Measurements from ENCODE around the gene EXPH5. TPM values are rescaled to one million over a fixed set of nuclear protein-coding genes. Genes with fewer than 3 reads are reported as not detected.
A peak's percentile ranks its signal among the peaks of the same experiment; 100 is the strongest.

The EXPH5 gene
- total RNA-seq, 1 donor from 2014 or later = 12.8 TPM

- DNase-seq (ENCODE audit: low spot score) = no peak
- no peak for ATAC-seq
Observed at GRCh38 chr11:108527382-108527781, 66.2 kb downstream of the EXPH5 start.

GRCh38 chr11:108525161-108525560 is 68.4 kb downstream of the EXPH5 start:
- DNase-seq (ENCODE audit: low spot score) = no peak
- peak; percentile 19 for ATAC-seq

- ATAC-seq = no peak
- DNase-seq (ENCODE audit: low spot score) = no peak
Observed at GRCh38 chr11:108524422-108524821, 69.1 kb downstream of the EXPH5 start.

GRCh38 chr11:108522318-108522717 is 71.2 kb downstream of the EXPH5 start:
- no peak for ATAC-seq

GRCh38 chr11:108518581-108518980 is 75.0 kb downstream of the EXPH5 start:
- no peak for DNase-seq (ENCODE audit: low spot score)
- ATAC-seq = no peak

More at GRCh38 chr11:108522318-108522717, 71.2 kb downstream of the EXPH5 start:
- DNase-seq (ENCODE audit: low spot score) = no peak

GRCh38 chr11:108516125-108516524 is 77.4 kb downstream of the EXPH5 start:
- no peak for DNase-seq (ENCODE audit: low spot score)
- ATAC-seq = no peak

- ATAC-seq = no peak
- no peak for DNase-seq (ENCODE audit: low spot score)
Observed at GRCh38 chr11:108512708-108513107, 80.9 kb downstream of the EXPH5 start.

- DNase-seq (ENCODE audit: low spot score) (no peak), ATAC-seq (no peak)
Observed at GRCh38 chr11:108511851-108512474, 81.6 kb downstream of the EXPH5 start.

- no peak for ATAC-seq
- no peak for DNase-seq (ENCODE audit: low spot score)
Observed at GRCh38 chr11:108508653-108509593, 84.6 kb downstream of the EXPH5 start.

- ATAC-seq = no peak
Observed at GRCh38 chr11:108501396-108501795, 92.2 kb downstream of the EXPH5 start.

GRCh38 chr11:108500721-108501120 is 92.8 kb downstream of the EXPH5 start:
- DNase-seq (ENCODE audit: low spot score) (no peak), ATAC-seq (no peak)

More at GRCh38 chr11:108501396-108501795, 92.2 kb downstream of the EXPH5 start:
- DNase-seq (ENCODE audit: low spot score) = no peak

- DNase-seq (ENCODE audit: low spot score) (no peak), ATAC-seq (no peak)
Observed at GRCh38 chr11:108500169-108500568, 93.4 kb downstream of the EXPH5 start.

- DNase-seq (ENCODE audit: low spot score) (no peak), ATAC-seq (no peak)
Observed at GRCh38 chr11:108498816-108499408, 94.7 kb downstream of the EXPH5 start.

- ATAC-seq = peak; percentile 88
- peak; percentile 73 for DNase-seq (ENCODE audit: low spot score)
Observed at GRCh38 chr11:108498046-108498815, 95.3 kb downstream of the EXPH5 start, which contains the start of gene POGLUT3. POGLUT3 (minus strand) TSS chr11:108498384; CDS start chr11:108498366, 18 bp downstream.

GRCh38 chr11:108497317-108498045 is 96.1 kb downstream of the EXPH5 start:
- peak; percentile 77 for DNase-seq (ENCODE audit: low spot score)
- peak; percentile 82 for ATAC-seq

- DNase-seq (ENCODE audit: low spot score) = no peak
- ATAC-seq = no peak
Observed at GRCh38 chr11:108496643-108497256, 96.8 kb downstream of the EXPH5 start.

- DNase-seq (ENCODE audit: low spot score) (no peak), ATAC-seq (no peak)
Observed at GRCh38 chr11:108495326-108495725, 98.2 kb downstream of the EXPH5 start.

GRCh38 chr11:108494182-108494581 is 99.4 kb downstream of the EXPH5 start:
- no peak for DNase-seq (ENCODE audit: low spot score)
- no peak for ATAC-seq

GRCh38 chr11:108491936-108492335 is 101.6 kb downstream of the EXPH5 start:
- DNase-seq (ENCODE audit: low spot score) = no peak
- no peak for ATAC-seq

GRCh38 chr11:108486828-108487227 is 106.7 kb downstream of the EXPH5 start:
- ATAC-seq = no peak
- no peak for DNase-seq (ENCODE audit: low spot score)
